Esophagus squamous epithelium (tissue), 5 donors: ENCODE data around the gene CCNYL1. TPM values are rescaled to one million over a fixed set of nuclear protein-coding genes. Genes with fewer than 3 reads are reported as not detected.

Source experiments
- DNase-seq: peaks from one replicate; lab custom pipeline; 2025; lab: John Stamatoyannopoulos, UW
- H3K27ac ChIP-seq, 4 donors: fragments of 200-600 bp; sonication (generic); one replicate each; pipeline ENCODE4 v1.5.1; 2016 to 2019; ENCODE audit warnings: mild to moderate bottlenecking in 1 of 4
- H3K27me3 ChIP-seq, 4 donors: fragments of 200-600 bp; sonication (generic); 1 replicate in 3 of 4; 2 replicates in 1 of 4; pipeline versions ENCODE4 v1.5.1 to v1.6.0; 2017 to 2021; ENCODE audit warnings: antibody characterized with exemption in 1 of 4
- H3K36me3 ChIP-seq, 3 donors: fragments of 200-600 bp; sonication (generic); one replicate each; pipeline ENCODE4 v1.5.1; 2016 to 2019
- H3K4me1 ChIP-seq, 3 donors: fragments of 200-600 bp; sonication (generic); one replicate each; pipeline ENCODE4 v1.5.1; 2017 to 2019
- H3K4me3 ChIP-seq, 4 donors: fragments of 200-600 bp; sonication (generic); 1 replicate in 3 of 4; 2 replicates in 1 of 4; pipeline ENCODE4 v1.5.1; 2016 to 2019; ENCODE audit warnings: mild to moderate bottlenecking in 2 of 4, moderate library complexity in 1 of 4
- H3K9me3 ChIP-seq, 3 donors: fragments of 200-600 bp; sonication (generic); one replicate each; pipeline ENCODE4 v1.5.1; 2016 to 2019
- POLR2A ChIP-seq, 4 donors: fragments of 450-650 bp; IDR thresholded peaks; one replicate each; pipeline ENCODE4 v1.6.1; 2017; ENCODE audit warnings: antibody characterized with exemption in 4 of 4, mild to moderate bottlenecking in 4 of 4, moderate library complexity in 3 of 4
- WGBS, 2 donors: methylation state at CpG; one replicate each; pipeline ENCODE4 v1.1.5; 2018; 5-methylcytosine and 5-hydroxymethylcytosine counted together
- intact Hi-C: fragments of 100-400 bp; cut with DNase I; formaldehyde crosslinking; loops from one replicate; pipeline ENCODE4 v1.15.0; 2022
- total RNA-seq, 4 donors: library from RNA; depleted of rRNA; stranded (reverse); fragments of >200 nt; gene quantifications; one replicate each; pipeline ENCODE4 v1.1.0, GENCODE V29; 2016
- TF ChIP-seq, protein P1 (sequence below), 6 experiments: fragments of 450-650 bp in 4 of 6; fragments of 200-600 bp in 2 of 6; sonication (generic) in 2 of 6; IDR thresholded peaks; one replicate each; pipeline ENCODE4 v1.5.1; 2016 to 2019; ENCODE audit warnings: antibody characterized with exemption in 6 of 6, mild to moderate bottlenecking in 4 of 6, moderate library complexity in 4 of 6
- donor health status: DM: yes; HTN: yes; CAD: no.

The CCNYL1 gene
- total RNA-seq, 4 donors from 2014 or later = 12.6 to 24.8 (median 15.4) TPM

GRCh38 chr2:207744451-207744850 lies 33.0 kb downstream of the CCNYL1 start:
- Histone ChIP-seq H3K9me3 (no peaks in the 10 kb centered on the region), H3K36me3 (peaks cover 0 to 69% (median 0%) of the 10 kb centered on the region in 3 donors), H3K4me3 (no peak overlapping the region), H3K27me3 (no peaks in the 10 kb centered on the region), H3K27ac (no peak overlapping the region), H3K4me1 (no peaks in the 10 kb centered on the region)
- no peak for TF ChIP-seq POLR2A (IDR thresholded peaks at IDR 0.05)
- TF ChIP-seq, protein P1, sequence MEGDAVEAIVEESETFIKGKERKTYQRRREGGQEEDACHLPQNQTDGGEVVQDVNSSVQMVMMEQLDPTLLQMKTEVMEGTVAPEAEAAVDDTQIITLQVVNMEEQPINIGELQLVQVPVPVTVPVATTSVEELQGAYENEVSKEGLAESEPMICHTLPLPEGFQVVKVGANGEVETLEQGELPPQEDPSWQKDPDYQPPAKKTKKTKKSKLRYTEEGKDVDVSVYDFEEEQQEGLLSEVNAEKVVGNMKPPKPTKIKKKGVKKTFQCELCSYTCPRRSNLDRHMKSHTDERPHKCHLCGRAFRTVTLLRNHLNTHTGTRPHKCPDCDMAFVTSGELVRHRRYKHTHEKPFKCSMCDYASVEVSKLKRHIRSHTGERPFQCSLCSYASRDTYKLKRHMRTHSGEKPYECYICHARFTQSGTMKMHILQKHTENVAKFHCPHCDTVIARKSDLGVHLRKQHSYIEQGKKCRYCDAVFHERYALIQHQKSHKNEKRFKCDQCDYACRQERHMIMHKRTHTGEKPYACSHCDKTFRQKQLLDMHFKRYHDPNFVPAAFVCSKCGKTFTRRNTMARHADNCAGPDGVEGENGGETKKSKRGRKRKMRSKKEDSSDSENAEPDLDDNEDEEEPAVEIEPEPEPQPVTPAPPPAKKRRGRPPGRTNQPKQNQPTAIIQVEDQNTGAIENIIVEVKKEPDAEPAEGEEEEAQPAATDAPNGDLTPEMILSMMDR (IDR thresholded peaks at IDR 0.05) = no peak
- WGBS, 2 donors = 85 to 87% methylated on average over 8 to 10 of the region's 11 CpGs
- DNase-seq = no peak
- intact Hi-C loops = loop anchor here (10.0 kb wide), 2 partner anchors 230 to 330 kb away; no protein-coding TSS in a partner anchor

GRCh38 chr2:207746131-207746530 lies 34.7 kb downstream of the CCNYL1 start:
- Histone ChIP-seq H3K27me3 (no peaks in the 10 kb centered on the region), H3K9me3 (no peaks in the 10 kb centered on the region), H3K36me3 (peaks cover 0 to 65% (median 0%) of the 10 kb centered on the region in 3 donors), H3K4me1 (no peaks in the 10 kb centered on the region), H3K27ac (no peak overlapping the region), H3K4me3 (no peak overlapping the region)
- intact Hi-C loops = loop anchor here (5.0 to 10.0 kb wide), 3 partner anchors 229 to 329 kb away; no protein-coding TSS in a partner anchor
- WGBS, 2 donors = 27 to 54% methylated on average over 1 of the region's 1 CpG
- no peak for DNase-seq
- TF ChIP-seq, protein P1 (IDR thresholded peaks at IDR 0.05) = peak; percentile 49 to 89 (median 81)
- TF ChIP-seq POLR2A (IDR thresholded peaks at IDR 0.05) = no peak

DNA sequence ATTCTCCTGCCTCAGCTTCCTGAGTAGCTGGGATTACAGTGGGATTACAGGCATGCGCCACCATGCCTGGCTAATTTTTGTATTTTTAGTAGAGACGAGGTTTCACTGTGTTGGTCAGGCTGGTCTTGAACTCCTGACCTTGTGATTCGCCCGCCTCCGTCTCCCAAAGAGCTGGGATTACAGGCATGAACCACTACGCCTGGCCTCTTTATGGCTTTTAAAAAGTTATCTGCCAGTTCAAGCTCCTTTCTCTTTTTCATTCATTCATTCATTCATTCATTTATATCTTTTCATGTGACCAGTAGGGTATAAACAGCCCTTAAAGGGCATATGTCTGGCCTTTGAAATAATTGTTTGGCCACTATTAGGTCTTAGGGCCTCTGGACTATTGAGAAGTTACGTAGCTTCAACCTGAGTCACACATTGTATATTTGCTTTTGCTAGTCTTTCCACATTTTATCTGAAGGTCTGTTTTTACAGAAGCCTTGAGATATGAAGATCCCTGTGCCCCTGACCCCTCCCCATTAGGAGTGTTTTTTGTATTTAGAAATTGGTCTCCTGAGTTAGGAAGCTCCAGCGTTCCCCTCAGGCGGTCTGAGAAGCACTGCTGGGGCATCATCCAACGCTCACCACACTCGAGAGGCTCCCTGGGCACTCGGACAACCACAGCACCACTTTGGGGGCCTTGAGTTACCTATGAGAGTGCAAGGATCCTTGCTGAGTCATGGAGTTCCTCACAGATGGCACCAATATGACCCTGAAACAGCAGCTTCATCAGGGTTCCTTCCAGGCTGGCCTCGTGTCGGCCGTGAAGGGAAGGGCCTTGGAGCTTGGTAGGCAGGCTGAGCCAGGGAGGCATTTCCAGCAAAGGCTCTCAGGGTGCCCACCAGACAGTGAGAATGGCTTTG lies 36.5 kb downstream of the CCNYL1 start:
- Histone ChIP-seq H3K4me1 (no peaks in the 10 kb centered on the region), H3K4me3 (no peak overlapping the region), H3K27ac (no peak overlapping the region), H3K9me3 (no peaks in the 10 kb centered on the region), H3K27me3 (no peaks in the 10 kb centered on the region), H3K36me3 (peaks cover 0 to 68% (median 0%) of the 10 kb centered on the region in 3 donors)
- WGBS, 2 donors = 89 to 90% methylated on average over 11 to 12 of the region's 15 CpGs
- intact Hi-C loops = loop anchor here (5.0 to 10.0 kb wide), 3 partner anchors 227 to 327 kb away; no protein-coding TSS in a partner anchor
- TF ChIP-seq POLR2A (IDR thresholded peaks at IDR 0.05) = no peak
- TF ChIP-seq, protein P1 (IDR thresholded peaks at IDR 0.05) = no peak
- DNase-seq = no peak

GRCh38 chr2:207748993-207749392 lies 37.6 kb downstream of the CCNYL1 start:
- Histone ChIP-seq H3K27me3 (no peaks in the 10 kb centered on the region), H3K36me3 (peaks cover 0 to 71% (median 0%) of the 10 kb centered on the region in 3 donors), H3K9me3 (no peaks in the 10 kb centered on the region), H3K4me1 (no peaks in the 10 kb centered on the region), H3K27ac (no peak overlapping the region), H3K4me3 (no peak overlapping the region)
- intact Hi-C loops = loop anchor here (5.0 to 10.0 kb wide), 3 partner anchors 226 to 326 kb away; no protein-coding TSS in a partner anchor
- TF ChIP-seq, protein P1 (IDR thresholded peaks at IDR 0.05) = no peak
- no peak for TF ChIP-seq POLR2A (IDR thresholded peaks at IDR 0.05)
- no peak for DNase-seq

GRCh38 chr2:207749873-207750272 lies 38.4 kb downstream of the CCNYL1 start:
- TF ChIP-seq, protein P1 (IDR thresholded peaks at IDR 0.05) = no peak
- TF ChIP-seq POLR2A (IDR thresholded peaks at IDR 0.05) = no peak
- no peak for DNase-seq
- Histone ChIP-seq H3K4me3 (no peak overlapping the region), H3K27me3 (no peaks in the 10 kb centered on the region), H3K27ac (no peak overlapping the region), H3K36me3 (peaks cover 0 to 72% (median 0%) of the 10 kb centered on the region in 3 donors), H3K9me3 (no peaks in the 10 kb centered on the region), H3K4me1 (no peaks in the 10 kb centered on the region)
- 62 to 67% methylated on average over 2 of the region's 2 CpGs for WGBS, 2 donors
- intact Hi-C loops = loop anchor here (5.0 to 10.0 kb wide), 3 partner anchors 225 to 325 kb away; no protein-coding TSS in a partner anchor
